Breast epithelium (tissue), 3 donors: Measurements from ENCODE around the gene RO60.

Source experiments
- POLR2A ChIP-seq: fragments of 450-650 bp; IDR thresholded peaks from one replicate; pipeline ENCODE4 v1.6.1; 2016; ENCODE audit warnings: antibody characterized with exemption, mild to moderate bottlenecking, moderate library complexity
- TF ChIP-seq, protein P1 (sequence below), 3 donors: fragments of 450-650 bp; IDR thresholded peaks; one replicate each; pipeline ENCODE4 v1.5.1; 2016 to 2017; ENCODE audit warnings: antibody characterized with exemption in 3 of 3, mild to moderate bottlenecking in 3 of 3, moderate library complexity in 3 of 3

DNA sequence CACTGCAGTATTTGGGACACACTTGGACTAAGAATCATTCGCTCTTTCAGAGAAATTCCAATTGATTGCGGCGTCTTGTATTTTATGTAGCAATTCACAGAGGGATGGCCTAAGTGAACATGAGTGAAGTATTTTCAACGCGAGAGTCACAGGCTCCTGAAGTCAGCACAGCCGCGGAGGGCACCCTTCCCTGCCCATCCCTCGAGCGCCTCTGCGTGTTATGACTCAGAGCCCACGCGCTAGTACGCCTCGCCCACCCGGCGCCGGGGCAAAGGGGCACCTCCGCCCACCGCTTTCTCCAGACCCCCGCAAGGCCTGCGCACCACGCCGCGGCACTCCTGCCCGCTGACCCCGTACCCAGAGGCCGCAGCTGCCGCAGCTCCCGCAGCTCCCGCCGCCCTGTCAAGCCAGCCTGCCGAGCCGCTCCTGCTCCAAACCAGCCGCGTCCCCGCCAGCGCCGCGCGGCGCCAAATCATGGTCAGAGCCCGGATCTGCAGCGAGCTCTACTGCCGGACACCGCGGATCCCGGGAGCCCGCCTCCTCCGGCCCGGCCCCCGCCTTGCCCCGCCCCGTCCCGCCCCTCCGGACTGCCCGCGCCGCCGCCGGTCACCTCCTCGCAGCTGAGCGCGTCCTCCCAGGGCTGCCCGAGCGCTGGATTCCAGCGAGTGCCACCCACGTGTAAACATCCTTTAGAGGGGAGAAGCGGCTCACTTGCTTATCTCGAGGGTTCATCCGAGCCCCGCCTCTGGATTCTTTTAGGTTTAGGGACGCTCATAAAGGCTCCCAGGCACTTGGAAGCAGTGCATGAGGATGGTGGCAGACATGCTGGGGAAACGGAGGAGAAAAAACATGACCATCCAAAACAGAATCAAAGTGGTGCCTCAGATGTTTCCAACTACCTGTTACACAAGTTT, 45.8 kb downstream of the RO60 start, which contains the start of gene GLRX2:
- TF ChIP-seq, protein P1, sequence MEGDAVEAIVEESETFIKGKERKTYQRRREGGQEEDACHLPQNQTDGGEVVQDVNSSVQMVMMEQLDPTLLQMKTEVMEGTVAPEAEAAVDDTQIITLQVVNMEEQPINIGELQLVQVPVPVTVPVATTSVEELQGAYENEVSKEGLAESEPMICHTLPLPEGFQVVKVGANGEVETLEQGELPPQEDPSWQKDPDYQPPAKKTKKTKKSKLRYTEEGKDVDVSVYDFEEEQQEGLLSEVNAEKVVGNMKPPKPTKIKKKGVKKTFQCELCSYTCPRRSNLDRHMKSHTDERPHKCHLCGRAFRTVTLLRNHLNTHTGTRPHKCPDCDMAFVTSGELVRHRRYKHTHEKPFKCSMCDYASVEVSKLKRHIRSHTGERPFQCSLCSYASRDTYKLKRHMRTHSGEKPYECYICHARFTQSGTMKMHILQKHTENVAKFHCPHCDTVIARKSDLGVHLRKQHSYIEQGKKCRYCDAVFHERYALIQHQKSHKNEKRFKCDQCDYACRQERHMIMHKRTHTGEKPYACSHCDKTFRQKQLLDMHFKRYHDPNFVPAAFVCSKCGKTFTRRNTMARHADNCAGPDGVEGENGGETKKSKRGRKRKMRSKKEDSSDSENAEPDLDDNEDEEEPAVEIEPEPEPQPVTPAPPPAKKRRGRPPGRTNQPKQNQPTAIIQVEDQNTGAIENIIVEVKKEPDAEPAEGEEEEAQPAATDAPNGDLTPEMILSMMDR (IDR thresholded peaks at IDR 0.05): no peak
- no peak for TF ChIP-seq POLR2A
